Thymus (tissue), 11 donors: ENCODE measurements around the gene SSBP2. TPM values are rescaled to one million over a fixed set of nuclear protein-coding genes. Genes with fewer than 3 reads are reported as not detected.
A peak's percentile ranks its signal among the peaks of the same experiment; 100 is the strongest.
"Not testable (repeated sequence)": the region's sequence is repeated elsewhere in the genome, so short reads cannot be mapped to it uniquely, and the experiment has no call there.

Experiments used
- DNase-seq, 9 donors: peaks; one replicate each; pipeline ENCODE4 v3.0.0-alpha.2; 2013; ENCODE audit warnings: low spot score in 9 of 9, low read depth in 6 of 9, missing footprints in 1 of 9
- H3K27ac ChIP-seq, 2 donors: one replicate each; pipeline ENCODE4 v1.5.1; 2013; ENCODE audit warnings: control low read depth in 1 of 2, low read depth in 1 of 2, low read length in 1 of 2, mild to moderate bottlenecking in 1 of 2, moderate library complexity in 1 of 2
- H3K27me3 ChIP-seq, 2 donors: one replicate each; pipeline ENCODE4 v1.5.1; 2013; ENCODE audit warnings: low read length in 1 of 2; ENCODE audit not compliant: control insufficient read depth in 2 of 2, insufficient read depth in 1 of 2
- H3K36me3 ChIP-seq, 2 donors: one replicate each; pipeline ENCODE4 v1.5.1; 2013; ENCODE audit warnings: low read length in 1 of 2, mild to moderate bottlenecking in 1 of 2, moderate library complexity in 1 of 2; ENCODE audit not compliant: control insufficient read depth in 2 of 2, insufficient read depth in 2 of 2
- H3K4me1 ChIP-seq, 2 donors: one replicate each; pipeline ENCODE4 v1.5.1; 2013; ENCODE audit warnings: low read length in 2 of 2; ENCODE audit not compliant: control insufficient read depth in 2 of 2, insufficient read depth in 2 of 2
- H3K4me3 ChIP-seq, 2 donors: one replicate each; pipeline ENCODE4 v1.5.1; 2013; ENCODE audit warnings: low read length in 2 of 2, control low read depth in 1 of 2, mild to moderate bottlenecking in 1 of 2
- H3K9me3 ChIP-seq, 2 donors: one replicate each; pipeline ENCODE4 v1.5.1; 2013; ENCODE audit warnings: low read length in 1 of 2, mild to moderate bottlenecking in 1 of 2; ENCODE audit not compliant: control insufficient read depth in 2 of 2, insufficient read depth in 1 of 2
- WGBS: extraction: QIAGEN DNeasy Blood & Tissue Kit; methylation state at CpG from one replicate; pipeline ENCODE4 v1.1.7; 2013; 5-methylcytosine and 5-hydroxymethylcytosine counted together
- polyA plus RNA-seq: library from polyadenylated mRNA; stranded (reverse); fragments of 200-250 nt; gene quantifications from one replicate; pipeline ENCODE4 v1.2.3, GENCODE V29; 2013
- total RNA-seq: library from RNA; stranded (reverse); fragments of 120-200 nt; gene quantifications from one replicate; pipeline ENCODE4 v1.2.4, GENCODE V29; 2013
- donor health status: healthy.

The SSBP2 gene
- total and polyA plus RNA-seq, 2 donors: 61.1 to 125 TPM

DNA sequence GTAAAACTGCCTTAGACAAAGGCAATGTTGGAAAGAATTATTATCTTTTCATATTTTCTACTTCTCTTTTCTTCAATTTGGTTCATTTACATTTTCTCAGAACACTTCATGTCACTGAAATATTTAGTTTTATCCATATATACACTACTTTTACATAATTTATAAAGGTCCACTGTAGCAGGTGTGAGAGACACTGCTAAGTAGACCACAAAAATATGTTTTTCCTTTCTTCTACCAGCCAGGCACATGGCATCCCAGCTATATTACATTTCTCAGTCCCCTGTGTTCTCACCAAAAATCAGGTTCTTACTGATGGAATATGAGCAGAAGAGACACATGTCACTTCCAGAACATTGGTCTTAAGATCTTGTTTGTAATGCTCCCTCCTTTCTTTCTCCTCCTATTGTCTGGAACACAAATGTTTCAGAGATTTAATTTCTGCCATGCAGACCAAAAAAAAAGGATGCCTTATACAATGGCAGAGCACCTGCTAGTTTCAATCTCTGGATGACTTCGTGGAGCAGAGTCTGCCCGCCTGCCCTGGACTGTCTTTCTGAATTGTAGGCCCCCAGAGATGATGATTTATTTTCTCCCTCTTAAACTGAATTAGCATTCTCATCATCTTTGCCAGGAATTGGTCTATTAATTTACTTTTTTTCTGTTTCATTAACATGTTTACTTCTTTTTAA lies 231.5 kb downstream of the SSBP2 start:
- Histone ChIP-seq H3K4me1 (no peaks in the 10 kb centered on the region), H3K9me3 (no peaks in the 10 kb centered on the region), H3K27ac (no peak overlapping the region), H3K36me3 (peaks cover 0 to 3% of the 10 kb centered on the region in 2 donors), H3K4me3 (no peak overlapping the region), H3K27me3 (no peaks in the 10 kb centered on the region)
- DNase-seq: no peak
- 92% methylated on average over 2 of the region's 2 CpGs for WGBS

DNA sequence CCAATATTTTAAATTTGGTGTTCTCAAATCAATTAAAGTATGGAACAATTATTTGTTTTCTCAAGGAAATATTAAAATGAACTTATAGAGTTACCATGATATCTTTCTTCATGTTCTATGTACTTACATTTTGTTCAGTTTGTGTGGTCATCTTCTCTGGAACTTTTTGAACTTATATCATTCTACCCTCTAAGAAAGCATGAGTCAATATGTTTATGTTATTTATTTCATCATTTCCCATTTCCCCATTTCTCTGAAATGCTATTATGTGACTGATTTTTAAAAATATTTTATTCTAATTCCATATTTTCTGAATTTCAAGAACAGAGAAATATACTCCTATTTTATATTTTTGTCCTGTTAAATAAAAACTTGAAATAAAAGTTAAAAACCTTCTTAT lies 233.4 kb downstream of the SSBP2 start:
- Histone ChIP-seq H3K9me3 (no peaks in the 10 kb centered on the region), H3K4me1 (no peaks in the 10 kb centered on the region), H3K27me3 (no peaks in the 10 kb centered on the region), H3K27ac (no peak overlapping the region), H3K4me3 (no peak overlapping the region), H3K36me3 (peaks cover 0 to 3% of the 10 kb centered on the region in 2 donors)
- no peak for DNase-seq

DNA sequence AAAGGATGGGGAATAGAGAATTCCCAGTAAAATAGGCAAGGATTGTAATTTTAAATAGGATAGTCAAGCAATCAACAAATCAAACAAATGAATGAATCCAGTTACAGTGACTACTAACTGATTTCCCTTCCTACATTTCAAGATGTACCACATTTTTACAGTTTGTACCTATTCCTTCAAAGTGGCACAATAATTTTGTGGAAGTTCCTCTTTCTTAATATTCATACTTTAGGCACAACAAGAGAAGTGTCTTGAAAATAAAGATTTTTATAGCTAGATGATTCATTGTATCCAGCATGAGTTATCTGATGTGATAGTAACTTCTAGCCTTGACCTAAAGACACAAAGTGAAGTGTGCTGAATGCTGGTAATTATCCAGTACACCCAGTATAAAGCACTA lies 234.8 kb downstream of the SSBP2 start:
- Histone ChIP-seq H3K4me1 (no peaks in the 10 kb centered on the region), H3K27me3 (no peaks in the 10 kb centered on the region), H3K4me3 (no peak overlapping the region), H3K9me3 (no peaks in the 10 kb centered on the region), H3K36me3 (peaks cover 0 to 12% of the 10 kb centered on the region in 2 donors), H3K27ac (no peak overlapping the region)
- no peak for DNase-seq

DNA sequence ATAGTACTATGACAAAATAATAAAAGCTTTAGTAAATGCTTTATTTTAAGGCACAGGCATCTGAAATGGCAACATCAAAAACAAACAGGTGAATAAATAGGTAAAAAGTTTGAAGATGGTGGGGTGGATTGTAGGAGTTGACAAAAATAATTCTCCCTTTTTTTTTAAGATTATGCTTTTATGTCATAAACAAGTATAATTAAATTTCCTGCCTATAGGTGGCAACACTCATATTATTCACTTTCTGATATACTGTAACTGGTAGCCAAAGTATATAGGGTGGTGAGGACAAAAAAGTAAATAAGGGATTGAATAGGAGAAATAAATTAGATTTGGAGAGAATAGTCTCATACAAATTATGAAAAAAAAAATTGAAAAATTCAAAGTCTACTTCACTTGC lies 236.9 kb downstream of the SSBP2 start:
- Histone ChIP-seq H3K4me1 (no peaks in the 10 kb centered on the region), H3K4me3 (no peak overlapping the region)

DNA sequence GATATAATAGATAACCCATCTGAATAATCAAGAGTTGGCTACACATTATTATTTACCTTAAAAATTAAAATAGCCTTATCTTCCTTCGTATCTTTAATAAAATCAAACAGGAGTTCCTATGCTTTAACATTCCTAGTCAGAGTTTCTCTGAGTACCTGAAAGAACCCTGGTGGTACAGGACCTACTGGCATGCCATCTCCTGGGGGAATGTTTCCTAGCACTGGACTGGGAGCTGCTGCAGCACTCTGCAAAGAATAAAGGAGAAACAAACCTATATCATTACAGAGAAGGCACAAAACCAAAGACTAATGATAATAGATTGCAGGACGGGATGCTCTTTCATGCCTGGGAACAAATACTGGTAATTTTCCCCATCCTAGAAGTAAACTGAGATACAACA lies 237.4 kb downstream of the SSBP2 start:
- H3K4me1 ChIP-seq: no peaks in the 10 kb centered on the region
- H3K27me3 ChIP-seq: no peaks in the 10 kb centered on the region
- no peak for DNase-seq
- WGBS: 98% methylated on average over 2 of the region's 2 CpGs
- H3K27ac ChIP-seq: no peak overlapping the region
- H3K4me3 ChIP-seq: no peak overlapping the region
- H3K9me3 ChIP-seq: no peaks in the 10 kb centered on the region
- peaks cover 0 to 27% of the 10 kb centered on the region in 2 donors for H3K36me3 ChIP-seq

More for the DNA sequence above, 236.9 kb downstream of the SSBP2 start:
- H3K36me3 ChIP-seq: peaks cover 0 to 26% of the 10 kb centered on the region in 2 donors
- DNase-seq: peak in 1 of 9 donors; percentile 50
- H3K27me3 ChIP-seq: no peaks in the 10 kb centered on the region
- no peaks in the 10 kb centered on the region for H3K9me3 ChIP-seq
- H3K27ac ChIP-seq: no peak overlapping the region

DNA sequence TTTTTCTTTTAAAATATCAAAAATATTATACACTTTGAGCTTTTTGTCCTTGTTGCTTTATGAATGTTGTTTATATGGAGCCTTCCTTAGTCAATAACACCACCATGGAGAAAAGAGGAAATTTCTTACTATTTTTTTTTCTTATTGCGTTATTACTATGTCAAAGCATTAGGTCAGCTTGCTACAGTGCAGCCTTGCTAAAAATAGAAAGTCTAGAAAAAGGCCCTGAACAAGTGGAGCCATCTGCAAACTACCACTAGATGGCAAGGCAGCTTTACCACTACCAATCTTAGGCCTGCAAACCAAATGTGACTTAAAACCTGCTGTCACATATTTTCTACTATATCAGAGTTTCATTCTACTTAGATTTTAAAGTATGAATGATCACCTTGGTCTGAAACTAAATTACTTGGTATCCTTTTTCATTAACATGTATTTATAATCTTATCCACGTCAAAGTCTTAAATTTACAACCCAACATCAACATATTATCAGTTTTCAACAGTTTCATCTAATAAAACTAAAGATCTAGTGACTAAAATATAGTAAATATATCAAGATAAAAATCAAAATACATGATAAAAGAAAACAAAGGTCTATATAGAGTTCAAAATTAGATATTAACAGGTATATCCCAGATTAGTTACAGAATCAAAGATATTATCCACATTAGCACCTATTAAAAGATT lies 243.9 kb downstream of the SSBP2 start:
- no peak overlapping the region for H3K27ac ChIP-seq

DNA sequence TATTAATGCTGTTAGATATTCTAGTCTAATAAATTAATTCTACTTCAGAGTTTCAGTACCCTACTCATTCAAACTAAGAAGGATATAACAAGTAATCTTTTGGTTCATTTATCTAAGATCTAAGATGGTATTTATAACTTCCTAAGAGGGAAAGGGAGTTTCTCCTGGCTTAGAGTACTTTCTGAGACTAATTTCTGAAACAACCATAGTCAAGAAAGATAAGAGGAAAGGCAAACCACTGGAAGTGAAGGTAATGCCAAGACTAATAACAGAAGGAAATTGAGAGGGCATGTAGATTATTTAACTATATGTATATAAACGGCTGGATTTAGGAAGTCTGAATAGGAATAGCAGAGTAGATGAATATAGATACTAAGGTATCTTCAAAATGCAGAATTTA lies 244.5 kb downstream of the SSBP2 start:
- WGBS: 9% methylated on average over 1 of the region's 1 CpG
- no peaks in the 10 kb centered on the region for H3K9me3 ChIP-seq
- no peaks in the 10 kb centered on the region for H3K4me1 ChIP-seq
- DNase-seq: no peak
- no peak overlapping the region for H3K4me3 ChIP-seq
- H3K36me3 ChIP-seq: peaks cover 4 to 44% of the 10 kb centered on the region in 2 donors
- H3K27me3 ChIP-seq: no peaks in the 10 kb centered on the region
- no peak overlapping the region for H3K27ac ChIP-seq

More for the DNA sequence above, 243.9 kb downstream of the SSBP2 start:
- Histone ChIP-seq H3K4me3 (no peak overlapping the region), H3K4me1 (no peaks in the 10 kb centered on the region), H3K36me3 (peaks cover 2 to 45% of the 10 kb centered on the region in 2 donors), H3K9me3 (no peaks in the 10 kb centered on the region), H3K27me3 (no peaks in the 10 kb centered on the region)
- WGBS: 20% methylated on average over 2 of the region's 2 CpGs
- DNase-seq: peak; percentile 29 to 84 (median 59)

DNA sequence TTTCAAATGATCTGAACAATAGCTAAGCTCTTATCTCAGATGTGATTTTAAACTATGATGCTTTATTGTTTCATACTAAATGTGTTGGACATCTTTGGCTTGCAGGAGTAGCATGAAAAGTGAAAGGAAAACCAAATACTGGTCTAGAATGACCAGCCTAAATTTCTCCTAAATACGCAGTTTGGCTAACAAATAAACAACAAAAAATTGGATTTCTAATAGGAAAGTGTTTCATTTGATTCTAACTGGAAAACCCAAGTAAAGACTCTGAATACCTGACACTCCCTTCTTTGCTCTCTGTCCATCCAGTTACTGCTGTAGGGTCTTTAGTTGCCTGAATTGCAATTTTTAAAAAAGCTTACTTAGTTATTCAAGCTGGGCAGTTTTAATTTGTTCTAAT lies 245.2 kb downstream of the SSBP2 start:
- Histone ChIP-seq H3K36me3 (peaks cover 4 to 37% of the 10 kb centered on the region in 2 donors), H3K4me1 (no peaks in the 10 kb centered on the region), H3K4me3 (no peak overlapping the region), H3K27me3 (no peaks in the 10 kb centered on the region), H3K27ac (no peak overlapping the region), H3K9me3 (no peaks in the 10 kb centered on the region)
- WGBS: 84% methylated on average over 1 of the region's 1 CpG
- DNase-seq: no peak

DNA sequence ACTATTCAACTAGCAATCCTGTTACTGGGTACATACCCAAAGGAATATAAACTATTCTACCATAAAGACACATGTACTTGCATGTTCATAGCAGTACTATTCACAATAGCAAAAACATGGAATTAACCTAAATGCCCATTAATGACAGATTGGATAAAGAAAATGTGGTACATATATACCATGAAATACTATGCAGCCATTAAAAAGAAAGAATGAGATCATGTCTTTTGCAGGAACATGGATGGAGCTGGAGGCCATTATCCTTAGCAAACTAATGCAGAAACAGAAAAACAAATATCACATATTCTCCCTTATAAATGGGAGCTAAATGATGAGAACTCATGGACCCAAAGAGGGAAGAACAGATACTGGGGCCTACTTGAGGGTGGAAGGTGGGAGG lies 247.3 kb downstream of the SSBP2 start:
- H3K36me3 ChIP-seq: peaks cover 4 to 26% of the 10 kb centered on the region in 2 donors
- H3K4me1 ChIP-seq, H3K4me3 ChIP-seq, H3K9me3 ChIP-seq, DNase-seq, H3K27me3 ChIP-seq, H3K27ac ChIP-seq: not testable (repeated sequence)
